NCI-H2196 treated with DMSO at 0.1 percent for 48 hours (cell line): ENCODE measurements around the gene KLKB1.
"Not testable (repeated sequence)": the region's sequence is repeated elsewhere in the genome, so short reads cannot be mapped to it uniquely, and the experiment has no call there.

Experiments
- DNase-seq: peaks from one replicate; lab custom pipeline; 2025; ENCODE audit not compliant: unreplicated experiment; lab: John Stamatoyannopoulos, UW

KLKB1 gene

GRCh38 chr4:186264660-186265059 is 37.4 kb downstream of the KLKB1 start:
- DNase-seq = no peak

DNA sequence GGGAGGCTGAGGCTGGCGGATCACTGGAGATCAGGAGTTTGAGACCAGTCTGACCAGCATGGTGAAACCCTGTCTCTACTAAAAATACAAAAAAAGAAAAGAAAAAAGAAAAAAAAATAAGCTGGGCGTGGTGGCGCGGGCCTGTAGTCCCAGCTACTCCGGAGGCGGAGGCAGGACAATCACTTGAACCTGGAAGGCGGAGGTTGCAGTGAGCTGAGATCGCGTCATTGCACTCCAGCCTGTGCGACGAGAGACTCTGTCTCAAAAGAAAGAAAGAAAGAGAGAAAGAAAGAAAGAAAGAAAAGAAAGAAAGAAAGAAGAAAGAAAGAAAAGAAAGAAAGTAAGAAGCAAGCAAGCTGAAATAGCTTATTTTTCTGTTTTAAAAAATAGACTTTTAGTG is 37.9 kb downstream of the KLKB1 start:
- not testable (repeated sequence) for DNase-seq

GRCh38 chr4:186265683-186266652 is 38.7 kb downstream of the KLKB1 start, which contains the start of gene F11:
TSS of gene F11 (plus strand) at chr4:186266189. CDS start at chr4:186267137, 948 bp downstream.
- DNase-seq = no peak

GRCh38 chr4:186266729-186267456 is 39.6 kb downstream of the KLKB1 start:
- DNase-seq = no peak

DNA sequence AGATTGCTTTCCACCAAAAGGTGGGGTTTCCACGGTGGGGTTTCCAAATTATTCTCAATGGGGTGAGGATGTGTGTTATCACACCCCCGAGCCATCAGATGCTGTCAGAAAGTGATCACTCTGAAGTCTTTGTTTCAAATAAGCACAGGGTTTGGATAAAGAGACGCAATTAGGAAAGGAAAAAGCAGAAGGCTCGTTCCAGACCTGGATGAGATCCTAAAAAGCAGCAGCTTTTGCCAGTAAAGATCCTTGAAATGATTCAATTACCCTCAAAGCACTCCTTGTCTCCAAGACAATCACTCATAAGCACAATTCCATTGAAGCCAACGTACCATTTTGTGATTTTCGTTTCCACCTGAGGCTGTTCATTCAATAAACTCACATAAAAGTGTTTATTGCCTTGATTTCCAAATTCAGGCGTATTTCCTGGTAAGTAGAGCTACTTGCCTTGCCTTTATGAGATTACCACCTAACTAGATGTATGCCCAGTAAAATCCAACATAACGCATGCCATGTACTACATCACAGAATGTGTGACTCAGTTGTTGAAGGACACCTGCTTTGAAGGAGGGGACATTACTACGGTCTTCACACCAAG is 43.9 kb downstream of the KLKB1 start:
- DNase-seq = no peak

- no peak for DNase-seq
Observed at GRCh38 chr4:186272699-186273391, 45.5 kb downstream of the KLKB1 start.

- DNase-seq = not testable (repeated sequence)
Observed at GRCh38 chr4:186273392-186273789, 46.1 kb downstream of the KLKB1 start.

DNA sequence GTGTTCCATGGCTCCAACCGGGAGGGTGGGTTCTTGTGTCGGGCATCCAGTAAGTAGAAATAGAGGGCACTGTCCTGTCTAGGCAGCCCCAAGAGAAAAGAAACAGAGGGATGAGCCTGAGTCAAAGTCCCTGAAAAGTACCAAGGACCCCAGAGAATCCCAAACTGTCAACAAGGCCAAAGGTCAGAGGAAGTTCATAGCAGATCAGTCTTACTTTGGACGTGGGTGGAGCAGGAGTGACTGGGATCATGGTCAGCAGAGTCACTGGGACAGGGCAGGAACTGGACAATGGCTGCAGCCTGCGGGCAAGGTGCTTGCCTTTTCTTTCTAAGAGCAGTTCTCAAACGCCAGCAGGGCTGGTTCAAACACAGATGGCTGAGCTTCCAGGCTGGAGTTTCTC is 56.0 kb downstream of the KLKB1 start:
- no peak for DNase-seq

- no peak for DNase-seq
Observed at GRCh38 chr4:186285147-186285546, 57.8 kb downstream of the KLKB1 start.

DNA sequence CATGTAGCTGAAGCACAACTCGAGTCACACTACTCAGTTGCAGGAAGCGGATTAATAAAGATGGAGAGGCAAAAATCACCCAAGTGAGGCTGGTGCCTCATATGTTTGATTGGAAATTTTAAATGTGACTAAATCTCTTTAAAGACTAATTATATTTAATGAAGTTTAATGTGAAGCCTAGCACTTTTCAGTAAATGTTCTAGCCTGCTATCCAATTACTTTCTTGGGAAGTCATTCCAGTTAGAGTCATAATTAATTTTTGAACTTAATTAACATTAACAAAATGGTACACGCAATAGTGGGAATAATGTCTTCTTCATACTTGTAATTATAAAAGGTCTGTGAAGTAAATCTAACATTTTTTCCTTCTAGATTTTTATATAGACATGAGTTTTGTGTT is 59.3 kb downstream of the KLKB1 start:
- no peak for DNase-seq

- DNase-seq = no peak
Observed at GRCh38 chr4:186291256-186291890, 64.1 kb downstream of the KLKB1 start.

DNA sequence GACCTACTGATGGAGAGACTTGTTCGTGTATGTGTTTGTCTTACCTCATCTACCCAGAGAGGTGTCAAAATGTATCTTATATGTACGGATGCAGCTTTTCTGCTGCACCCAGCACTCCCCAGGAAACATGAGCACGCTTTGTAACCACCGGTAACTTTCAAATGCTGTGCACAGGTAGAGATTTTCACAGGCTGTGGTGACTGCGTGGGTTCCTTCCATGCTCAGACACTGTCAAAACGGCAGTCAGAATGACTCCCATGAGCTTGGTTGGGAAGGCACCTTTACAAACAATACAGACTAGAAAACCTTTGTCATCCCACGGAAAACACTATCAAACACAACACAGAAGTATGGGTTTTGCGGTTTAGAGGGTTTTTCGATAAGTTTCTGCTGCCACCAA is 66.9 kb downstream of the KLKB1 start:
- DNase-seq = no peak

DNA sequence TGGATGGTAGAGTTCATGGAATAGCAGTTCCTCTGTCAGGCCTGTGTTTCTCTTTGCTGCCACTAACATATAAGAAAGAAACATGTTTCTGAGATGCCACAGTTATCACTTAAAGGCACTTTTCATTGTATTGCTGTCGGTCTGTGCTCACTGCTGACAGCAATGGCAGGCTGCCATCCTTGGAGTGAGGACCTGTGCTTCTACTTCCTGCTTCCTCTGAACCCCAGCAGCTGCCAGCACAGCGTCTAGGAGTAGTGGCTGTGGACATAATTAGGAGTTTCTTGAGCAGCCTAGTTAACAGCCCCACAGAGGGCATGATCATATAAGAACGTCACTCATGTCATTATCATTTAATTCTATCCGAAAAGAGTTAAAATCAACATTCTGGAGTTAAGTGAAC is 69.2 kb downstream of the KLKB1 start:
- no peak for DNase-seq

- no peak for DNase-seq
Observed at GRCh38 chr4:186297013-186297645, 69.8 kb downstream of the KLKB1 start.

GRCh38 chr4:186298031-186298647 is 70.8 kb downstream of the KLKB1 start:
- no peak for DNase-seq

DNA sequence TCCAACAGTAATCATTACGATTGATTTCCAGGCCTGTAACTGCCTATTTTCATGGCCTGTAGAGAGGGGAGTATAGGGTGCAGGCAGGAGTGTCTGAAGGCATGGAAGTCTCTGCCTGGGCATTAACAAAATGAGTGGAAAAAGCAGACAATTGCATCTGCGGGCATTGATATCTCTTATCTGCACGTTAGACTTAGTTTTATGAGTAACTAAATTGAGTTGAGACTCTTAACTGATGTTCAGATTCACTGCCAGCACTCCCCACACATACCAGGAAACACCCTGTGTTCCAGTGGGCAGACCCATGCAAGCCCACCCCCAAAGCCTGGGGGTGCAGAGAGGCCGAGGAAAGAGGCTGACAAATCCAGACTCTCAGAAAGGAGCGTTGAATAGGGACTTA is 72.0 kb downstream of the KLKB1 start:
- no peak for DNase-seq

- DNase-seq = no peak
Observed at GRCh38 chr4:186300659-186301390, 73.5 kb downstream of the KLKB1 start.

- no peak for DNase-seq
Observed at GRCh38 chr4:186304216-186304615, 76.9 kb downstream of the KLKB1 start.
